ENCODE results near the gene CNRIP1.

GRCh38 chr2:68294187-68294586 is 25.6 kb downstream of the CNRIP1 start:
- TF ChIP-seq GATA3 (IDR thresholded peaks at IDR 0.05; ENCODE audit: low read depth, low read length) (no peak), GATA2 (IDR thresholded peaks at IDR 0.05; ENCODE audit: low read depth, low read length) (no peak)
